Cardiac muscle cell (in vitro differentiated cells and primary cell): ENCODE results near the gene CRYGN. TPM values are rescaled to one million over a fixed set of nuclear protein-coding genes. Genes with fewer than 3 reads are reported as not detected.

ENCODE experiments used
- DNase-seq, 2 donors: peaks; one replicate each; pipeline versions ENCODE4 v3.0.0 to v3.0.0-alpha.2; 2010 to 2017; ENCODE audit warnings: low read depth in 1 of 2, low spot score in 1 of 2
- H3K27ac ChIP-seq: fragments of 200-600 bp; sonication (generic); 2 replicates; pipeline ENCODE4 v1.5.1; 2016
- H3K27me3 ChIP-seq: fragments of 200-600 bp; sonication (generic); 2 replicates; pipeline ENCODE4 v1.6.0; 2016; ENCODE audit warnings: control low read depth
- H3K36me3 ChIP-seq: fragments of 200-600 bp; sonication (generic); 2 replicates; pipeline ENCODE4 v1.5.1; 2016; ENCODE audit warnings: control low read depth
- H3K4me1 ChIP-seq: fragments of 200-600 bp; sonication (generic); 2 replicates; pipeline ENCODE4 v1.8.1; 2017; ENCODE audit warnings: low read depth, mild to moderate bottlenecking, mixed run types
- H3K4me3 ChIP-seq: fragments of 200-600 bp; sonication (generic); 2 replicates; pipeline ENCODE4 v1.5.1; 2016; ENCODE audit warnings: mild to moderate bottlenecking
- H3K9me3 ChIP-seq: fragments of 200-600 bp; sonication (generic); 2 replicates; pipeline ENCODE4 v1.5.1; 2017; ENCODE audit warnings: low read depth, mild to moderate bottlenecking, control low read depth
- polyA plus RNA-seq: library from polyadenylated mRNA; unstranded; fragments of >200 nt; fragmentation: Nextera tagmentation; extraction: Ambion mirVana; gene quantifications from 2 replicates; pipeline ENCODE4 v1.2.1, GENCODE V29; 2016
- total RNA-seq: library from RNA; depleted of rRNA; stranded (reverse); fragments of >200 nt; gene quantifications from 2 replicates; pipeline ENCODE4 v1.2.3, GENCODE V29; 2016
- TF ChIP-seq, protein P1 (sequence below): IDR thresholded peaks from 2 replicates; pipeline ENCODE4 v1.5.1; 2012; ENCODE audit warnings: low read depth, mild to moderate bottlenecking, low read length

CRYGN gene
- total and polyA plus RNA-seq, 2 experiments from 2014 or later: 0.46 to 1.0 TPM

DNA sequence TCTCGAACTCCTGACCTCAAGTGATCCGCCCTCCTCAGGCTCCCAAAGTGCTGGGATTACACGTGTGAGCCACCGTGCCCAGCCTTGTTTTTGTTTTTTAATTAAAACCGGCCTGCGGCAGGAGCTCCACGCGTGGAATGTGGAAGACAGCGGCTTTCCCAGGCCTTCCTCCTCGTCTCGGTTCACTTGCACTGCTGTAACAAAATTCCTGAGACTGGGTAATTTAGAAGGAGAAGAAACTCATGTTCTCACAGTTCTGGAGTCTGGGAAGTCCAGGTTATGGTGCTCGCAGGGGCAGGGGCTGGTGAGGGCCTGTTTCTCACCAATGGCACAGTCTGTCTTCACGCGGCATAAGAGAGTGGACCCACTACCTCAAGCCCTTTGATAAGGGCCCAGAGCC is 14.4 kb upstream of the CRYGN start:
- TF ChIP-seq, protein P1, sequence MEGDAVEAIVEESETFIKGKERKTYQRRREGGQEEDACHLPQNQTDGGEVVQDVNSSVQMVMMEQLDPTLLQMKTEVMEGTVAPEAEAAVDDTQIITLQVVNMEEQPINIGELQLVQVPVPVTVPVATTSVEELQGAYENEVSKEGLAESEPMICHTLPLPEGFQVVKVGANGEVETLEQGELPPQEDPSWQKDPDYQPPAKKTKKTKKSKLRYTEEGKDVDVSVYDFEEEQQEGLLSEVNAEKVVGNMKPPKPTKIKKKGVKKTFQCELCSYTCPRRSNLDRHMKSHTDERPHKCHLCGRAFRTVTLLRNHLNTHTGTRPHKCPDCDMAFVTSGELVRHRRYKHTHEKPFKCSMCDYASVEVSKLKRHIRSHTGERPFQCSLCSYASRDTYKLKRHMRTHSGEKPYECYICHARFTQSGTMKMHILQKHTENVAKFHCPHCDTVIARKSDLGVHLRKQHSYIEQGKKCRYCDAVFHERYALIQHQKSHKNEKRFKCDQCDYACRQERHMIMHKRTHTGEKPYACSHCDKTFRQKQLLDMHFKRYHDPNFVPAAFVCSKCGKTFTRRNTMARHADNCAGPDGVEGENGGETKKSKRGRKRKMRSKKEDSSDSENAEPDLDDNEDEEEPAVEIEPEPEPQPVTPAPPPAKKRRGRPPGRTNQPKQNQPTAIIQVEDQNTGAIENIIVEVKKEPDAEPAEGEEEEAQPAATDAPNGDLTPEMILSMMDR: no peak
- H3K27me3 ChIP-seq: no peaks in the 10 kb centered on the region

DNA sequence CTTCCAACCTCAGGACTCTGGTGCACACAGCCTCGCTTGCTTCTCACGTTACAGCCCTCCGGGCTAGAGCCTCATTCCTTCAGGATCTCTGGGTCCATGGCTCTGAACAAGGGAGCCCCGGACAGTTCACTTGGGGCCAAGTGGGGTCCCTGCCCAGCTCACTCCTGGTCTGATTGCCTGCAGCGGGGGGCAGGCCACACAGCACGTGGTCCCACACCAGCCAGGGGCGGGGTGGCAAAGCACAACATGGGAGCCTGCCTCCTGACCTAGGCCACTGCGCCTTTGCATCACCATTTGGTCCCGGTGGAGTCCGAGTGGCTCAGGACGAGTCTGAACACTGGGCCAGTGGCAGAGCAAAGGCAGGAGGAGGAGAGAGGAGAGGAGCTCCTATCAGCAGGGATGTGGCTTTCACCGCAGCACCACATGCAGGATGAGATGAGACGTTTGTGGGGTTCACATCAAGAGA is 13.4 kb upstream of the CRYGN start:
- no peak for DNase-seq
- H3K4me1 ChIP-seq: no peaks in the 10 kb centered on the region
- TF ChIP-seq, protein P1: no peak
- no peaks in the 10 kb centered on the region for H3K9me3 ChIP-seq
- H3K27me3 ChIP-seq: no peaks in the 10 kb centered on the region
- H3K4me3 ChIP-seq: no peak overlapping the region
- H3K27ac ChIP-seq: no peak overlapping the region
- H3K36me3 ChIP-seq: no peaks in the 10 kb centered on the region

More for the DNA sequence above, 14.4 kb upstream of the CRYGN start:
- H3K9me3 ChIP-seq: no peaks in the 10 kb centered on the region
- H3K4me3 ChIP-seq: no peak overlapping the region
- no peaks in the 10 kb centered on the region for H3K36me3 ChIP-seq
- DNase-seq: no peak
- H3K4me1 ChIP-seq: peaks cover 2% of the 10 kb centered on the region
- no peak overlapping the region for H3K27ac ChIP-seq

DNA sequence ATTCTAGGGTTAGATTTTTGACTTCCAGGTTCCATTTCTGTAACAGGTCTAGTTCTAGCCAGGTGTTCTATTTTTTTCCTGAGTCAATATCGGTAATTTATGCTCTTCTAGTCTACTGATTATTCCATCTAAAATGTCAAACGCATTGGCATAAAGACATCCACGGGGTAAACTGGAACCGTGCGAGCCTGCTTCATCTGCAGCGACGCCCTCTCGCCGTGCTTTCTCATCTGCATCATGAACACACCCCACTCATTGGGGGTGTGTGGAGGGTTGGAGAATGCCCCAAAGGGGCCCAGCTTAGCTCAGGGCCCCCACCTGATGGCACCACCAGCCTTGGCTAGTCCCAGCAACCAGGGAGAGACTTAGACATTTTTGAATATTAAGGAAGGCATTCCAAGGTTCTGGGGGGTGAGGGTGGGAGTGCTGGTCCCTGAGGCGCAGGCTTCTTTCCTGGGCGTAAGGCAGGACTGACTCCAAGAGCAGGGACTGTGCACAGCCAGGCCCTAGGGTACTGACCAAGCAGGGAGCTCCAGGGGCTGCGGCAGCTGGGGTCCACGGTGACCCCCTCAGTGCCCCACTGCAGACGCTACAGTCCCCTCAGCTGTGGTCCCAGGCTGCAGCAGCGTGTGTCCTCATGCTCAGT is 12.9 kb upstream of the CRYGN start:
- no peaks in the 10 kb centered on the region for H3K9me3 ChIP-seq
- no peaks in the 10 kb centered on the region for H3K4me1 ChIP-seq
- TF ChIP-seq, protein P1: no peak

DNA sequence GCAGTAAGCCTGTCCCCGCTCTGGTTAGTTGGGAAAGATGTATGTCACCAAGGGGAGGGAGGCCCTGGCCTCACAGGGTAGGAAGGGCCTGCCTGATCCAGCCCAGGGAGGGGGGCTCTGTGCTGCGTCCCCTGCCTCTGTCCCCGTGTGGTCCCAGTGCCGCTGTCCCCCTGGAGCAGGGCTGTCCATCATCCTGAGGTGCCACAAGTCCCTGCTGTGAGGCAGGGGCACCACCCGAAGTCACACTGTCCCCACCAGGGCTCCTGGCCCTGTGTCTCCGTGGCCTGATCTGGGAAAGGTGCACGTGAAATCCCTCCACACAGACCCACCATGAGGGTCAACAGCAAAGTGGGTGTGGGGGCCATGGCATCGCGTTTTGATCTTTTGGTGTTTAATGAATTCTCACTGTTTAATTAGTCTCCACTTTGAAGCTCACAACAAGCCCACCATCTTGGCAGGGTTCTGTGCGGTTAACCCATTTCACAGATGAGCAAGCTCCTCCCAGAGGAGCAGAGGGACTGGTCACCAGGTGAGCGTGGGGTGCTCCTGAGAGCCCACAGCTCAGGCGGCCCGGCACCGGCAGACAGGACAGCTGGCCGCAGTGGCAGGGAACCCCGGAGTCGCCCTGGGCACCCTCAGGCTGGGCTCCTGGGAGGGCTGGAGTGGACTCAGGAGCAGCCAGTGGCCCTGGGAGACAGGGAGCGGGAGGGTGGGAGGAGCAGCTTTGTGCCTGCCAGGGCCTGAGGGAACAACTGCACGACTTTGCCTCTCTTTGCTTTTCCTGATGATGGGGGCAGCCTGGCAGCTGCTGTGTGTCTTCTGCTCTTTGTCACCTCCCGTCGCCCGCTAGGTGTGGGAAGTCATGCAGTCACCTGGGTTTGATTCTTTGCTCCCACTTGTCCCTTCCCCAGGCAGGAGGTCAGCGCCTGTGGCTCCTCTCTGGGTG is 12.0 kb upstream of the CRYGN start:
- H3K36me3 ChIP-seq: no peaks in the 10 kb centered on the region
- no peak for DNase-seq
- H3K4me1 ChIP-seq: no peaks in the 10 kb centered on the region
- H3K9me3 ChIP-seq: no peaks in the 10 kb centered on the region
- no peak overlapping the region for H3K4me3 ChIP-seq
- H3K27ac ChIP-seq: no peak overlapping the region
- TF ChIP-seq, protein P1: no peak
- H3K27me3 ChIP-seq: no peaks in the 10 kb centered on the region

More for the DNA sequence above, 12.9 kb upstream of the CRYGN start:
- no peaks in the 10 kb centered on the region for H3K27me3 ChIP-seq
- H3K27ac ChIP-seq: no peak overlapping the region
- no peak overlapping the region for H3K4me3 ChIP-seq
- H3K36me3 ChIP-seq: no peaks in the 10 kb centered on the region
- DNase-seq: no peak

DNA sequence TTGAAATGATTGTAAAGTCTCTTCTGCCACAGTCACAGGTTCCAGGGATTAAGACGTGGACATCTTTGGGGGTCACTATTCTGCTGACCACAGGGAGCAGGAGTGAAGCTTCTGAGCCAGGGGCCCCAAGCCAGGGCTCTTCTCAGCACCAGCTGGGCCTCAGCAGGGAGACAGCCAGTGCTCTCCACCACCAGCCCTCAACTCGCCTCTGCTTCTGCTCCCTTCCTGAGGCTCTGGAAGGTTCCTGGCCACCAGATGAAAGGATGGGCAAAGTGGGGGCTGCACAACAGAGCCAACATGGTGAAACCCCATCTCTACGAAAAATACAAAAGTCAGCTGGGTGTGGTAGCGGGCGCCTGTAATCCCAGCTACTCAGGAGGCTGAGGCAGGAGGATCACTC is 11.2 kb upstream of the CRYGN start:
- no peaks in the 10 kb centered on the region for H3K36me3 ChIP-seq
- H3K27me3 ChIP-seq: no peaks in the 10 kb centered on the region
- no peak overlapping the region for H3K27ac ChIP-seq
- no peaks in the 10 kb centered on the region for H3K4me1 ChIP-seq
- TF ChIP-seq, protein P1: no peak
- H3K4me3 ChIP-seq: no peak overlapping the region
- no peaks in the 10 kb centered on the region for H3K9me3 ChIP-seq
- DNase-seq: no peak
